ENCODE measurements around the gene WFS1.

Gene WFS1

DNA sequence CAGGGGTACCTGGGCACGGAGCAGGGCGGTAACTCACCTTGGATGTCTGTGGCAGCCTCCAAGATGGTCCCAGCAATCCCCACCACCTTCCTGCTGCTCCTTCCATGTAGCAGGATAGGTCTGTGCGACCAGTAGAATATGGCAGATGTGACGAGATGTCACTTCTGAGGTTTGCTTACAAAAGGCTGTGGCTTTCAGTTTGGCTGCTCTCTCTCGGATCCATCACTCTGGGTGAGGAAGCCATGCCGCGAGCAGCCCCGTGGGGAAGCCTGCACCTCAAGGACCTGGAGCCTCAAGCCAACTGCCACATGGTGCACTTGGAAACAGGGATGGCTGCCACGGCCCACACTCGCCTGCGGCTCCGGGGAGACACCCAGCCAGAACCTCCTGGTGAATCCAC is 37.6 kb downstream of the WFS1 start:
- no peak overlapping the region for H3K4me3 ChIP-seq (ENCODE audit: low read depth, low read length)
- TF ChIP-seq, protein P1, sequence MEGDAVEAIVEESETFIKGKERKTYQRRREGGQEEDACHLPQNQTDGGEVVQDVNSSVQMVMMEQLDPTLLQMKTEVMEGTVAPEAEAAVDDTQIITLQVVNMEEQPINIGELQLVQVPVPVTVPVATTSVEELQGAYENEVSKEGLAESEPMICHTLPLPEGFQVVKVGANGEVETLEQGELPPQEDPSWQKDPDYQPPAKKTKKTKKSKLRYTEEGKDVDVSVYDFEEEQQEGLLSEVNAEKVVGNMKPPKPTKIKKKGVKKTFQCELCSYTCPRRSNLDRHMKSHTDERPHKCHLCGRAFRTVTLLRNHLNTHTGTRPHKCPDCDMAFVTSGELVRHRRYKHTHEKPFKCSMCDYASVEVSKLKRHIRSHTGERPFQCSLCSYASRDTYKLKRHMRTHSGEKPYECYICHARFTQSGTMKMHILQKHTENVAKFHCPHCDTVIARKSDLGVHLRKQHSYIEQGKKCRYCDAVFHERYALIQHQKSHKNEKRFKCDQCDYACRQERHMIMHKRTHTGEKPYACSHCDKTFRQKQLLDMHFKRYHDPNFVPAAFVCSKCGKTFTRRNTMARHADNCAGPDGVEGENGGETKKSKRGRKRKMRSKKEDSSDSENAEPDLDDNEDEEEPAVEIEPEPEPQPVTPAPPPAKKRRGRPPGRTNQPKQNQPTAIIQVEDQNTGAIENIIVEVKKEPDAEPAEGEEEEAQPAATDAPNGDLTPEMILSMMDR (IDR thresholded peaks at IDR 0.05; ENCODE audit: insufficient read depth, low read depth, low read length, missing control alignments) = no peak
- DNase-seq (ENCODE audit: low read depth) = no peak

DNA sequence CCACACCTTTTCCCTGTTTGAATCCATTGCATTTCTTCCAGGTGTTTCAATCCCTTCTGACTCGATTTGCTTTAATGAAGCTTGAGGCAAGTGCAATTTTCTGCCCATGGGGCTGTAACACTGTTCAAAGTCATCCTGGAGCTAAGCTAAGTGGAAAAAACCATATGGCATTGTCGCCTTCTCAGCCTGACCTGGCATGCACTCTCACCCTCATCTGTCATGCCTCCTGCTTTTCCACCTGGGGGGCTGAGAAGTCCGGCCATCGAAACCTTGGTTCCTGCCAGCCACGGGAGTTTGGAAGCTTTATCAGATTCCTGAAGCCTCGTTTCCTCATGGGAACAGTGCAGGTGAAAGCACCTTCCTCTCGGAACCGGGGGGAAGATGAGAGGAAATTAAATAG is 38.2 kb downstream of the WFS1 start:
- no peak overlapping the region for H3K4me3 ChIP-seq (ENCODE audit: low read depth, low read length)
- DNase-seq (ENCODE audit: low read depth) = no peak
- TF ChIP-seq, protein P1 (IDR thresholded peaks at IDR 0.05; ENCODE audit: insufficient read depth, low read depth, low read length, missing control alignments) = no peak

DNA sequence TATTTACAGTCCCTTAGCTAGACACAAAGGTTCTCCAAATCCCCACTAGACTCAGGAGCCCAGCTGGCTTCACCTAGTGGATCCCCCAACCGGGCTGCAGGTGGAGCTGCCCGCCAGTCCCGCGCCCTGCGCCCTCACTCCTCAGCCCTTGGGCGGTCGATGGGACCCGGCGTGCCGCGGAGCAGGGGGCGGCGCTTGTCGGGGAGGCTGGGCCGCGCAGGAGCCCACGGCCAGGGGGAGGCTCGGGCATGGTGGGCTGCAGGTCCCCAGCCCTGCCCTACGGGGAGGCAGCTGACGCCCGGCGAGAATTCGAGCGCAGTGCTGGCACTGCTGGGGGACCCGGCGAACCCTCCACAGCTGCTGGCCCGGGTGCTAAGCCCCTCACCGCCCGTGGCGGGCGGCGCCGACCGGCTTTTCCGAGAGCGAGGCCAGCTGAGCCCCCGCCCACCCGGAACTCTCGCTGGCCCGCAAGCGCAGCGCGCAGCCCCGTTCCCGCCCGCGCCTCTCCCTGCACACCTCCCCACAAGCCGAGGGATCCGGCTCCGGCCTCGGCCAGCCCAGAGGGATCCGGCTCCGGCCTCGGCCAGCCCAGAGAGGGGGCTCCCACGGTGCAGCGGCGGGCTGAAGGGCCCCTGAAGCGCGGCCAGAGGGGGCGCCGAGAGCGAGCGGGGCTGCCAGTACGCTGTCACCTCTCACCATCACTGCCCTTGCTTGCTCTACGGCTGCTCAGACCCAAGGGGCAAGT is 39.4 kb downstream of the WFS1 start:
- TF ChIP-seq, protein P1 (IDR thresholded peaks at IDR 0.05; ENCODE audit: insufficient read depth, low read depth, low read length, missing control alignments) = no peak
- H3K4me3 ChIP-seq (ENCODE audit: low read depth, low read length) = no peak overlapping the region
- no peak for DNase-seq (ENCODE audit: low read depth)

DNA sequence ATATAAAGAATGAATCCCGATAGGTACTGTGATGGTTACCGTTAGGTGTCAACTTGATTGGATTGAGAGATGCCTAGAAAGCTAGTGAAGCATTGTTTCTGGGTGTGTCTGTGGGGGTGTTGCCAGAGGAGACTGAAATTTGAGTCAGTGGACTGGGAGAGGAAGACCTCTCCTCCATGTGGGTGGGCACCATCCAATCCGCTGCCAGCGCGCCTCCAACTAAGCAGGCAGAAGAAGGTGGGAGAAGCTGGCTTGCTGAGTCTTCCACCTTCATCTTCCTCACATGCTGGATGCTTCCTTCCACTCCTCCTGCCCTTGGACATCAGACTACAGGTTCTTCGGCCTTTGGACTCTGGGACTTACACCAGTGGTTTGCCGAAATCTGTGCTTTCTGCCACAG is 40.1 kb downstream of the WFS1 start:
- no peak for DNase-seq (ENCODE audit: low read depth)
- H3K4me3 ChIP-seq (ENCODE audit: low read depth, low read length) = no peak overlapping the region
- TF ChIP-seq, protein P1 (IDR thresholded peaks at IDR 0.05; ENCODE audit: insufficient read depth, low read depth, low read length, missing control alignments) = no peak

- no peak for DNase-seq (ENCODE audit: low read depth)
- no peak overlapping the region for H3K4me3 ChIP-seq (ENCODE audit: low read depth, low read length)
- TF ChIP-seq, protein P1 (IDR thresholded peaks at IDR 0.05; ENCODE audit: insufficient read depth, low read depth, low read length, missing control alignments) = no peak
Observed at GRCh38 chr4:6313216-6313615, 43.6 kb downstream of the WFS1 start.

GRCh38 chr4:6316461-6317003 is 46.9 kb downstream of the WFS1 start:
- TF ChIP-seq, protein P1 (IDR thresholded peaks at IDR 0.05; ENCODE audit: insufficient read depth, low read depth, low read length, missing control alignments) = no peak

GRCh38 chr4:6318206-6318605 is 48.6 kb downstream of the WFS1 start:
- TF ChIP-seq, protein P1 (IDR thresholded peaks at IDR 0.05; ENCODE audit: insufficient read depth, low read depth, low read length, missing control alignments) = no peak
- H3K4me3 ChIP-seq (ENCODE audit: low read depth, low read length) = no peak overlapping the region
- no peak for DNase-seq (ENCODE audit: low read depth)

More at GRCh38 chr4:6316461-6317003, 46.9 kb downstream of the WFS1 start:
- no peak for DNase-seq (ENCODE audit: low read depth)
- H3K4me3 ChIP-seq (ENCODE audit: low read depth, low read length) = no peak overlapping the region
